GM15510 (cell line): ENCODE data around the gene AGXT.

Experiments
- POLR2A ChIP-seq: IDR thresholded peaks from 3 replicates; pipeline ENCODE4 v1.6.1; 2011; ENCODE audit warnings: borderline replicate concordance; ENCODE audit not compliant: insufficient read length; ENCODE audit errors: extremely low read depth

Gene AGXT

GRCh38 chr2:240916571-240917008 lies 48.0 kb downstream of the AGXT start:
- no peak for TF ChIP-seq POLR2A

- no peak for TF ChIP-seq POLR2A
Observed at GRCh38 chr2:240917009-240917683, 48.5 kb downstream of the AGXT start.

GRCh38 chr2:240917684-240918257 lies 49.1 kb downstream of the AGXT start:
- no peak for TF ChIP-seq POLR2A

- no peak for TF ChIP-seq POLR2A
Observed at GRCh38 chr2:240918258-240919091, 49.9 kb downstream of the AGXT start.

- no peak for TF ChIP-seq POLR2A
Observed at GRCh38 chr2:240919161-240919781, 50.6 kb downstream of the AGXT start.

- no peak for TF ChIP-seq POLR2A
Observed at GRCh38 chr2:240919786-240920782, 51.5 kb downstream of the AGXT start.

GRCh38 chr2:240920783-240921231 lies 52.2 kb downstream of the AGXT start:
- TF ChIP-seq POLR2A = no peak

- no peak for TF ChIP-seq POLR2A
Observed at GRCh38 chr2:240921311-240921994, 52.8 kb downstream of the AGXT start.

- no peak for TF ChIP-seq POLR2A
Observed at GRCh38 chr2:240921995-240922244, 53.3 kb downstream of the AGXT start.

- no peak for TF ChIP-seq POLR2A
Observed at GRCh38 chr2:240922245-240922981, 53.8 kb downstream of the AGXT start.

- TF ChIP-seq POLR2A = no peak
Observed at GRCh38 chr2:240922982-240923537, 54.4 kb downstream of the AGXT start.

GRCh38 chr2:240925191-240925567 lies 56.6 kb downstream of the AGXT start:
- TF ChIP-seq POLR2A = no peak

- no peak for TF ChIP-seq POLR2A
Observed at GRCh38 chr2:240925568-240926515, 57.2 kb downstream of the AGXT start.
